HepG2 (cell line): ENCODE measurements around the gene TBX10. TPM values are rescaled to one million over a fixed set of nuclear protein-coding genes. Genes with fewer than 3 reads are reported as not detected.

Experiments
- ATAC-seq: fragments of 200-7000 bp; cut with Tn5 transposase; 3 replicates; pipeline ENCODE4 v1.9.1; 2020; ENCODE audit warnings: mild to moderate bottlenecking, moderate library complexity
- BruUV-seq: library from RNA; stranded (reverse); fragments of 400-500 nt; replicated peaks from 2 replicates; lab custom pipeline; 2021; lab: Mats Ljungman, UMichigan
- CTCF ChIA-PET: fragments of 300-600 bp; formaldehyde crosslinking; extraction: SDS; loops from one replicate; lab custom pipeline; 2021; ENCODE audit warnings: low total read pairs, inconsistent platforms, low intra/inter-chr PET ratio; lab: Yijun Ruan, JAX
- POLR2A ChIA-PET: fragments of 350-600 bp; sonication (Branson Sonifier 250); formaldehyde crosslinking; loops from one replicate; lab custom pipeline; 2020; ENCODE audit warnings: antibody characterized with exemption, inconsistent platforms; lab: Yijun Ruan, JAX
- DNase-seq: peaks from one replicate; pipeline ENCODE4 v3.0.0-alpha.2; 2015; ENCODE audit warnings: low spot score
- FAIRE-seq: peaks from 3 replicates; lab custom pipeline; 2011; peaks lifted over from hg19 to GRCh38; lab: Jason Lieb, UNC
- H2AFZ ChIP-seq: one replicate; pipeline ENCODE4 v1.6.1; 2011; ENCODE audit warnings: low read length, inconsistent platforms
- H3K27ac ChIP-seq: fragments of 300-600 bp; 3 replicates; pipeline ENCODE4 v1.8.0; 2011; ENCODE audit warnings: mixed run types, mild to moderate bottlenecking, mixed read lengths, low read length, inconsistent platforms; ENCODE audit not compliant: insufficient read depth; ENCODE audit errors: extremely low read length
- H3K27me3 ChIP-seq, 2 experiments: fragments of 200-600 bp in 1 of 2; 2 replicates in 1 of 2; 3 replicates in 1 of 2; pipeline versions ENCODE4 v1.6.0 to v1.8.0; 2011; ENCODE audit warnings: low read length in 2 of 2, mild to moderate bottlenecking in 2 of 2, moderate library complexity in 2 of 2, inconsistent platforms in 1 of 2; ENCODE audit not compliant: insufficient read depth in 2 of 2, control insufficient read depth in 1 of 2
- H3K36me3 ChIP-seq, 2 experiments: fragments of 200-600 bp in 1 of 2; replicated peaks in 1 of 2; 2 replicates in 1 of 2; 3 replicates in 1 of 2; pipeline versions ENCODE4 v1.5.1 to v1.8.0; 2011; ENCODE audit warnings: low read length in 2 of 2, inconsistent platforms in 1 of 2; ENCODE audit not compliant: insufficient read depth in 2 of 2, control insufficient read depth in 1 of 2
- H3K4me1 ChIP-seq: 2 replicates; pipeline ENCODE4 v1.5.1; 2012; ENCODE audit warnings: low read length, inconsistent platforms; ENCODE audit not compliant: insufficient read depth
- H3K4me2 ChIP-seq: 2 replicates; pipeline ENCODE4 v1.6.0; 2011; ENCODE audit warnings: low read depth, low read length, inconsistent platforms
- H3K4me3 ChIP-seq, 3 experiments: fragments of 200-600 bp in 1 of 3; sonication (generic), shearing (Covaris generic) in 1 of 3; replicated peaks in 1 of 3; 2 replicates each; pipeline ENCODE4 v1.5.1; 2011 to 2016; ENCODE audit warnings: low read length in 3 of 3, inconsistent platforms in 2 of 3, low read depth in 2 of 3, mild to moderate bottlenecking in 2 of 3, control low read depth in 1 of 3, mixed read lengths in 1 of 3; ENCODE audit not compliant: insufficient read depth in 1 of 3
- H3K79me2 ChIP-seq: one replicate; pipeline ENCODE4 v1.6.1; 2011; ENCODE audit warnings: low read length, inconsistent platforms; ENCODE audit not compliant: insufficient read depth
- H3K9ac ChIP-seq: 2 replicates; pipeline ENCODE4 v1.6.0; 2011; ENCODE audit warnings: mild to moderate bottlenecking, low read depth, low read length, inconsistent platforms; ENCODE audit not compliant: insufficient read depth
- H3K9me3 ChIP-seq: 2 replicates; pipeline ENCODE4 v1.5.1; 2012; ENCODE audit warnings: mild to moderate bottlenecking, low read length
- H4K20me1 ChIP-seq: 2 replicates; pipeline ENCODE4 v1.6.0; 2011; ENCODE audit warnings: inconsistent platforms, mild to moderate bottlenecking, low read length, moderate library complexity; ENCODE audit not compliant: insufficient read depth
- AKAP8 ChIP-seq: sonication (generic); formaldehyde crosslinking; IDR thresholded peaks from 2 replicates; pipeline ENCODE4 v1.5.1; 2020; ENCODE audit warnings: mild to moderate bottlenecking, missing genetic modification reagents
- CEBPG ChIP-seq: IDR thresholded peaks from 2 replicates; pipeline ENCODE4 v1.6.1; 2016
- DNMT1 ChIP-seq: sonication (generic); formaldehyde crosslinking; IDR thresholded peaks from 2 replicates; pipeline ENCODE4 v1.5.1; 2020; ENCODE audit warnings: mild to moderate bottlenecking, missing genetic modification reagents
- DR1 ChIP-seq: sonication (generic); formaldehyde crosslinking; IDR thresholded peaks from 2 replicates; pipeline ENCODE4 v1.8.0; 2021; ENCODE audit warnings: mild to moderate bottlenecking, missing genetic modification reagents, inconsistent platforms
- EED ChIP-seq: sonication (generic); formaldehyde crosslinking; IDR thresholded peaks from 2 replicates; pipeline ENCODE4 v1.5.0; 2020; ENCODE audit warnings: mild to moderate bottlenecking, missing genetic modification reagents
- KLF16 ChIP-seq, 2 experiments: sonication (generic) in 1 of 2; formaldehyde crosslinking in 1 of 2; IDR thresholded peaks; 2 replicates each; pipeline versions ENCODE4 v1.6.1 to v1.8.0; 2016 to 2023; ENCODE audit warnings: missing genetic modification reagents in 2 of 2, missing compliant biosample characterization in 1 of 2
- RFXANK ChIP-seq: IDR thresholded peaks from 2 replicates; pipeline ENCODE4 v1.6.1; 2016
- SPEN ChIP-seq: sonication (generic); formaldehyde crosslinking; IDR thresholded peaks from 2 replicates; pipeline ENCODE4 v1.5.1; 2020; ENCODE audit warnings: low read depth, mild to moderate bottlenecking, missing genetic modification reagents
- WIZ ChIP-seq: sonication (generic); formaldehyde crosslinking; IDR thresholded peaks from 2 replicates; pipeline ENCODE4 v1.5.1; 2020; ENCODE audit warnings: mild to moderate bottlenecking, missing genetic modification reagents
- ZNF263 ChIP-seq: sonication (generic); formaldehyde crosslinking; IDR thresholded peaks from 2 replicates; pipeline ENCODE4 v1.4.0; 2020; ENCODE audit warnings: missing genetic modification reagents
- ZNF75D ChIP-seq: sonication (generic); formaldehyde crosslinking; IDR thresholded peaks from 2 replicates; pipeline ENCODE4 v1.8.1; 2023; ENCODE audit warnings: missing genetic modification reagents, mild to moderate bottlenecking, borderline replicate concordance
- ZNF761 ChIP-seq: sonication (generic); formaldehyde crosslinking; conservative IDR thresholded peaks from 2 replicates; pipeline ENCODE4 v1.4.0; 2020; ENCODE audit warnings: mild to moderate bottlenecking, missing genetic modification reagents
- ZNF768 ChIP-seq: sonication (generic); formaldehyde crosslinking; IDR thresholded peaks from 2 replicates; pipeline ENCODE4 v1.4.0; 2020; ENCODE audit warnings: missing genetic modification reagents
- ZNF883 ChIP-seq: sonication (generic); formaldehyde crosslinking; IDR thresholded peaks from 2 replicates; pipeline ENCODE4 v1.5.1; 2020; ENCODE audit warnings: mild to moderate bottlenecking, missing genetic modification reagents; ENCODE audit errors: not compliant biosample characterization
- ZNF891 ChIP-seq: sonication (generic); formaldehyde crosslinking; IDR thresholded peaks from 2 replicates; pipeline ENCODE4 v1.5.0; 2020; ENCODE audit warnings: mild to moderate bottlenecking, missing genetic modification reagents
- WGBS: methylation state at CpG from one replicate; pipeline ENCODE4 v1.1.6; 2017; ENCODE audit warnings: low lambda C conversion rate; 5-methylcytosine and 5-hydroxymethylcytosine counted together
- in situ Hi-C: cut with HindIII; loops from 2 replicates; pipeline ENCODE4 v1.10.0; 2017; ENCODE audit warnings: low pct_unique_long_range_greater_than_20kb; ENCODE audit not compliant: extremely low pct_ligation_motif_present
- intact Hi-C: fragments of 100-400 bp; cut with micrococcal nuclease; formaldehyde crosslinking; loops from one replicate; pipeline ENCODE4 v1.10.0; 2022; ENCODE audit not compliant: unreplicated experiment
- polyA plus RNA-seq, 8 experiments: library from polyadenylated mRNA; depleted of rRNA in 3 of 8; stranded (reverse) in 7 of 8; unstranded in 1 of 8; fragments of >200 nt; fragmentation: Illumina TruSeq in 4 of 8; extraction: Trizol in 4 of 8; gene quantifications; 2 replicates each; pipeline versions ENCODE4 v1.2.1 to v1.2.3, GENCODE V29; 2011 to 2016; ENCODE audit warnings: low read depth in 4 of 8, missing spikeins in 1 of 8, mixed read lengths in 1 of 8; ENCODE audit not compliant: insufficient read depth in 1 of 8
- total RNA-seq, 5 experiments: library from RNA; depleted of rRNA; stranded (reverse); fragments of >200 nt; fragmentation: Illumina TruSeq; extraction: Trizol; gene quantifications; 2 replicates each; pipeline ENCODE4 v1.2.3, GENCODE V29; 2016; ENCODE audit warnings: low read depth in 1 of 5
- TF ChIP-seq, protein P1 (sequence below): sonication (generic); formaldehyde crosslinking; IDR thresholded peaks from 2 replicates; pipeline ENCODE4 v1.5.0; 2020; ENCODE audit warnings: mild to moderate bottlenecking, low read depth, missing genetic modification reagents, borderline replicate concordance
- TF ChIP-seq, protein P2 (sequence below): sonication (generic); formaldehyde crosslinking; conservative IDR thresholded peaks from 2 replicates; pipeline ENCODE4 v1.8.0; 2022; ENCODE audit warnings: missing genetic modification reagents
- TF ChIP-seq, protein P3 (sequence below): sonication (generic); formaldehyde crosslinking; IDR thresholded peaks from 2 replicates; pipeline ENCODE4 v1.4.0; 2020; ENCODE audit warnings: missing genetic modification reagents
- TF ChIP-seq, protein P4 (sequence below): sonication (generic); formaldehyde crosslinking; IDR thresholded peaks from 2 replicates; pipeline ENCODE4 v1.5.1; 2020; ENCODE audit warnings: mild to moderate bottlenecking, moderate library complexity, missing genetic modification reagents
- TF ChIP-seq, protein P5 (sequence below): sonication (generic); formaldehyde crosslinking; IDR thresholded peaks from 2 replicates; pipeline ENCODE4 v1.4.0; 2020; ENCODE audit warnings: mild to moderate bottlenecking, low read depth, missing genetic modification reagents

The TBX10 gene
- total and polyA plus RNA-seq, 2 of the 13 experiments (the other 11 are each of a cell fraction or from before 2014, with no cell fraction given), result 0.27 to 1.7 TPM

DNA sequence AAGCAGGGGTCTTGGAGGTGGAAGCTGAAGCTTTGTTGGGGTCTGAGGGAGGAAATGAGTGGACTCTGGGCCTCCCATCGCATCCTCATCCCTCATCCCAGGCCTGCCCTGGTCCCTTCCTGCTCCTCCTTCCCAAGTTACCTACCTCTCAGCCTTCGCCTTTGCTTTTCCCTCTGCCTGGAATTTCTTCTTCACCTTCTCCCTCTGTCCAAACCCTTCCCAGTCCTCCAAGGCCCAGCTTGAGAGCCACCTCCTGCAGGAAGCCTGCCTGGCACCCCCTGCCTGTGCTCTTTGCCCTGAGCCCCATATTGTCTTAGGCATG is 7.7 kb downstream of the TBX10 start (continued):
- TF ChIP-seq ZNF263 (CRISPR knock-in tag), result peak; percentile 45; the same call in 1 of the 2 replicates
- no peak for TF ChIP-seq CEBPG (CRISPR knock-in tag)
- no peak for TF ChIP-seq ZNF883 (CRISPR knock-in tag)
- TF ChIP-seq, protein P1, sequence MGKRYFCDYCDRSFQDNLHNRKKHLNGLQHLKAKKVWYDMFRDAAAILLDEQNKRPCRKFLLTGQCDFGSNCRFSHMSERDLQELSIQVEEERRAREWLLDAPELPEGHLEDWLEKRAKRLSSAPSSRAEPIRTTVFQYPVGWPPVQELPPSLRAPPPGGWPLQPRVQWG (CRISPR knock-in tag), result no peak
- no peak for TF ChIP-seq ZNF75D (CRISPR knock-in tag)
- TF ChIP-seq DNMT1 (CRISPR knock-in tag), result no peak

DNA sequence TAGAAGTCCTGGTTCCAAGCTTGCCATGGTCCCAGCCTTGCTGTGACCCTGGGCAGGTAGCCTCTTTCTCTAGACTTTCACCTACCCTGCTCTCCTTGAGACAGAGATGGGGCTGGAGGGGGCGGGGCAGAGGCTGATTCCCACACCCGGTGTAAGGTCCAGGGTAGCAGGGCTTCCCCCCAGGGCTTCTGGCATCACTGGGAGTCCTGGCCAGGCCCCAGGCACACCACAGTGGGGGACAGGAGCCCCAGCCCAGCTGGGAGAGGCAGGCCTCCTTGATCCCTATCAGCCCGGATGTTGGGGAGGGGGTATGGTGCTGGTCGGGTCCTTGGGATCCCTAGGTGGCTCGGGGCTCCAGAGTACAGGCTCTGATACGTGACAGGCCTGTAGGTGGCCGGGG is 8.2 kb downstream of the TBX10 start:
- no peaks in the 10 kb centered on the region for H3K9me3 ChIP-seq
- no peak overlapping the region for H2AFZ ChIP-seq
- no peak for DNase-seq
- H3K36me3 ChIP-seq, result no peaks in the 10 kb centered on the region
- WGBS, result no CpG with 5 or more reads among the region's 7 CpGs
- peaks cover 64% of the 10 kb centered on the region for H3K4me1 ChIP-seq
- peak overlapping the region; percentile 83 for H3K4me2 ChIP-seq
- no TSS peak for BruUV-seq
- FAIRE-seq, result no peak
- H3K79me2 ChIP-seq, result no peaks in the 10 kb centered on the region
- CTCF ChIA-PET, result interaction anchor here (1.6 kb wide), 1 partner anchor 17 kb away, joined by 3 read pairs; no protein-coding TSS in a partner anchor
- no peak for ATAC-seq
- H4K20me1 ChIP-seq, result no peaks in the 10 kb centered on the region
- POLR2A ChIA-PET, result interaction anchor here (1.0 to 4.8 kb wide), 9 partner anchors 8 to 278 kb away, joined by 3 to 52 read pairs (median 5); partner anchors contain the start of genes ACY3 and POLD4
- H3K9ac ChIP-seq, result peak overlapping the region; percentile 77
- H3K4me3 ChIP-seq, result peak overlapping the region; percentile 38 to 86 (median 71); a peak in 5 of 6 replicates
- H3K27ac ChIP-seq, result peak overlapping the region; percentile 84
- no peaks in the 10 kb centered on the region; a peak in 2 of 5 replicates for H3K27me3 ChIP-seq
- intact Hi-C loops, result no loop called here
- in situ Hi-C loops, result no loop called here
- no peak for TF ChIP-seq EED
- no peak for TF ChIP-seq ZNF768 (CRISPR knock-in tag)
- 0 out of 2 replicates have a peak, but pooled peaks have one; percentile 9 for TF ChIP-seq ZNF761 (CRISPR knock-in tag)
- TF ChIP-seq, protein P2, sequence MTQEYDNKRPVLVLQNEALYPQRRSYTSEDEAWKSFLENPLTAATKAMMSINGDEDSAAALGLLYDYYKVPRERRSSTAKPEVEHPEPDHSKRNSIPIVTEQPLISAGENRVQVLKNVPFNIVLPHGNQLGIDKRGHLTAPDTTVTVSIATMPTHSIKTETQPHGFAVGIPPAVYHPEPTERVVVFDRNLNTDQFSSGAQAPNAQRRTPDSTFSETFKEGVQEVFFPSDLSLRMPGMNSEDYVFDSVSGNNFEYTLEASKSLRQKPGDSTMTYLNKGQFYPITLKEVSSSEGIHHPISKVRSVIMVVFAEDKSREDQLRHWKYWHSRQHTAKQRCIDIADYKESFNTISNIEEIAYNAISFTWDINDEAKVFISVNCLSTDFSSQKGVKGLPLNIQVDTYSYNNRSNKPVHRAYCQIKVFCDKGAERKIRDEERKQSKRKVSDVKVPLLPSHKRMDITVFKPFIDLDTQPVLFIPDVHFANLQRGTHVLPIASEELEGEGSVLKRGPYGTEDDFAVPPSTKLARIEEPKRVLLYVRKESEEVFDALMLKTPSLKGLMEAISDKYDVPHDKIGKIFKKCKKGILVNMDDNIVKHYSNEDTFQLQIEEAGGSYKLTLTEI (CRISPR knock-in tag), result no peak
- TF ChIP-seq RFXANK (CRISPR knock-in tag), result no peak
- 0 out of 2 replicates have a peak, but pooled peaks have one; percentile 33 for TF ChIP-seq AKAP8
- 0 out of 2 replicates have a peak, but pooled peaks have one; percentile 11 for TF ChIP-seq DR1
- TF ChIP-seq, protein P3, sequence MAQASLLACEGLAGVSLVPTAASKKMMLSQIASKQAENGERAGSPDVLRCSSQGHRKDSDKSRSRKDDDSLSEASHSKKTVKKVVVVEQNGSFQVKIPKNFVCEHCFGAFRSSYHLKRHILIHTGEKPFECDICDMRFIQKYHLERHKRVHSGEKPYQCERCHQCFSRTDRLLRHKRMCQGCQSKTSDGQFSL (CRISPR knock-in tag), result no peak
- no peak for TF ChIP-seq WIZ
- TF ChIP-seq, protein P4, sequence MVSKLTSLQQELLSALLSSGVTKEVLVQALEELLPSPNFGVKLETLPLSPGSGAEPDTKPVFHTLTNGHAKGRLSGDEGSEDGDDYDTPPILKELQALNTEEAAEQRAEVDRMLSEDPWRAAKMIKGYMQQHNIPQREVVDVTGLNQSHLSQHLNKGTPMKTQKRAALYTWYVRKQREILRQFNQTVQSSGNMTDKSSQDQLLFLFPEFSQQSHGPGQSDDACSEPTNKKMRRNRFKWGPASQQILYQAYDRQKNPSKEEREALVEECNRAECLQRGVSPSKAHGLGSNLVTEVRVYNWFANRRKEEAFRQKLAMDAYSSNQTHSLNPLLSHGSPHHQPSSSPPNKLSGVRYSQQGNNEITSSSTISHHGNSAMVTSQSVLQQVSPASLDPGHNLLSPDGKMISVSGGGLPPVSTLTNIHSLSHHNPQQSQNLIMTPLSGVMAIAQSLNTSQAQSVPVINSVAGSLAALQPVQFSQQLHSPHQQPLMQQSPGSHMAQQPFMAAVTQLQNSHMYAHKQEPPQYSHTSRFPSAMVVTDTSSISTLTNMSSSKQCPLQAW (CRISPR knock-in tag), result no peak
- peak; percentile 1; the same call in 1 of the 2 replicates for TF ChIP-seq ZNF891 (CRISPR knock-in tag)
- TF ChIP-seq, protein P5, sequence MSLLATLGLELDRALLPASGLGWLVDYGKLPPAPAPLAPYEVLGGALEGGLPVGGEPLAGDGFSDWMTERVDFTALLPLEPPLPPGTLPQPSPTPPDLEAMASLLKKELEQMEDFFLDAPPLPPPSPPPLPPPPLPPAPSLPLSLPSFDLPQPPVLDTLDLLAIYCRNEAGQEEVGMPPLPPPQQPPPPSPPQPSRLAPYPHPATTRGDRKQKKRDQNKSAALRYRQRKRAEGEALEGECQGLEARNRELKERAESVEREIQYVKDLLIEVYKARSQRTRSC, result no peak
- TF ChIP-seq SPEN, result no peak; the same call in 1 of the 2 replicates
- no peak for TF ChIP-seq KLF16 (CRISPR knock-in tag; IDR thresholded peaks at IDR 0.05)
